Rectal smooth muscle tissue (tissue), 1 donor: ENCODE data around the gene UNCX.
"Not testable (repeated sequence)": the region's sequence is repeated elsewhere in the genome, so short reads cannot be mapped to it uniquely, and the experiment has no call there.

ENCODE experiments used
- H3K27ac ChIP-seq: one replicate; pipeline ENCODE4 v1.7.0; 2013; ENCODE audit warnings: low read depth, low read length, inconsistent platforms
- H3K27me3 ChIP-seq: one replicate; pipeline ENCODE4 v1.7.0; 2013; ENCODE audit warnings: low read length; ENCODE audit not compliant: control insufficient read depth, insufficient read depth
- H3K36me3 ChIP-seq: one replicate; pipeline ENCODE4 v1.7.0; 2013; ENCODE audit warnings: low read length; ENCODE audit not compliant: control insufficient read depth, insufficient read depth
- H3K4me1 ChIP-seq: one replicate; pipeline ENCODE4 v1.7.0; 2013; ENCODE audit warnings: low read length; ENCODE audit not compliant: control insufficient read depth, insufficient read depth
- H3K4me3 ChIP-seq: one replicate; pipeline ENCODE4 v1.7.0; 2013; ENCODE audit warnings: low read length
- H3K9ac ChIP-seq: one replicate; pipeline ENCODE4 v1.7.0; 2013; ENCODE audit warnings: low read length

Gene UNCX

GRCh38 chr7:1275451-1276381, 43.0 kb downstream of the UNCX start:
- no peak overlapping the region for H3K27ac ChIP-seq
- H3K36me3 ChIP-seq = no peaks in the 10 kb centered on the region
- no peaks in the 10 kb centered on the region for H3K4me1 ChIP-seq
- peaks cover 3% of the 10 kb centered on the region for H3K27me3 ChIP-seq
- H3K9ac ChIP-seq = no peak overlapping the region
- no peak overlapping the region for H3K4me3 ChIP-seq

- no peaks in the 10 kb centered on the region for H3K36me3 ChIP-seq
- no peak overlapping the region for H3K9ac ChIP-seq
- H3K4me1 ChIP-seq = no peaks in the 10 kb centered on the region
- peaks cover 3% of the 10 kb centered on the region for H3K27me3 ChIP-seq
- H3K4me3 ChIP-seq = no peak overlapping the region
- no peak overlapping the region for H3K27ac ChIP-seq
These were observed 44.0 kb downstream of the UNCX start for GRCh38 chr7:1276626-1277175.

- no peak overlapping the region for H3K4me3 ChIP-seq
- no peak overlapping the region for H3K27ac ChIP-seq
These were observed 45.9 kb downstream of the UNCX start for GRCh38 chr7:1278543-1278942.

GRCh38 chr7:1279041-1279440, 46.4 kb downstream of the UNCX start:
- Histone ChIP-seq H3K4me1 (no peaks in the 10 kb centered on the region), H3K36me3 (no peaks in the 10 kb centered on the region), H3K9ac (no peak overlapping the region), H3K27ac (no peak overlapping the region), H3K27me3 (peaks cover 3% of the 10 kb centered on the region), H3K4me3 (no peak overlapping the region)

More at GRCh38 chr7:1278543-1278942, 45.9 kb downstream of the UNCX start:
- no peaks in the 10 kb centered on the region for H3K36me3 ChIP-seq
- H3K4me1 ChIP-seq = no peaks in the 10 kb centered on the region
- no peak overlapping the region for H3K9ac ChIP-seq
- H3K27me3 ChIP-seq = peaks cover 3% of the 10 kb centered on the region

- not testable (repeated sequence) for H3K4me3 ChIP-seq, H3K27ac ChIP-seq, H3K9ac ChIP-seq, H3K27me3 ChIP-seq, H3K36me3 ChIP-seq, H3K4me1 ChIP-seq
These were observed 47.2 kb downstream of the UNCX start for GRCh38 chr7:1279895-1280294.

GRCh38 chr7:1281068-1281467, 48.4 kb downstream of the UNCX start:
- Histone ChIP-seq H3K4me1 (no peaks in the 10 kb centered on the region), H3K9ac (no peak overlapping the region), H3K4me3 (no peak overlapping the region), H3K27ac (no peak overlapping the region), H3K36me3 (no peaks in the 10 kb centered on the region), H3K27me3 (peaks cover 3% of the 10 kb centered on the region)

- no peaks in the 10 kb centered on the region for H3K27me3 ChIP-seq
- no peaks in the 10 kb centered on the region for H3K4me1 ChIP-seq
- H3K9ac ChIP-seq = no peak overlapping the region
- no peak overlapping the region for H3K27ac ChIP-seq
- H3K36me3 ChIP-seq = no peaks in the 10 kb centered on the region
- no peak overlapping the region for H3K4me3 ChIP-seq
These were observed 50.0 kb downstream of the UNCX start for GRCh38 chr7:1282679-1283078.

- H3K36me3 ChIP-seq = no peaks in the 10 kb centered on the region
These were observed 50.7 kb downstream of the UNCX start for GRCh38 chr7:1283337-1283736.

GRCh38 chr7:1283941-1284742, 51.5 kb downstream of the UNCX start:
- Histone ChIP-seq H3K4me3 (no peak overlapping the region), H3K27me3 (no peaks in the 10 kb centered on the region), H3K4me1 (no peaks in the 10 kb centered on the region), H3K36me3 (no peaks in the 10 kb centered on the region), H3K27ac (no peak overlapping the region), H3K9ac (no peak overlapping the region)

More at GRCh38 chr7:1283337-1283736, 50.7 kb downstream of the UNCX start:
- H3K4me1 ChIP-seq = no peaks in the 10 kb centered on the region
- no peak overlapping the region for H3K9ac ChIP-seq
- no peaks in the 10 kb centered on the region for H3K27me3 ChIP-seq
- no peak overlapping the region for H3K27ac ChIP-seq
- no peak overlapping the region for H3K4me3 ChIP-seq

GRCh38 chr7:1284743-1285458, 52.2 kb downstream of the UNCX start:
- Histone ChIP-seq H3K9ac (no peak overlapping the region), H3K27ac (no peak overlapping the region), H3K4me1 (no peaks in the 10 kb centered on the region), H3K27me3 (no peaks in the 10 kb centered on the region), H3K36me3 (no peaks in the 10 kb centered on the region), H3K4me3 (no peak overlapping the region)

GRCh38 chr7:1285556-1286301, 53.1 kb downstream of the UNCX start:
- Histone ChIP-seq H3K4me3 (no peak overlapping the region), H3K27ac (no peak overlapping the region), H3K36me3 (no peaks in the 10 kb centered on the region), H3K4me1 (peaks cover 4% of the 10 kb centered on the region), H3K9ac (no peak overlapping the region), H3K27me3 (no peaks in the 10 kb centered on the region)
